IMR-90 (cell line): ENCODE results near the gene LIMCH1. TPM values are rescaled to one million over a fixed set of nuclear protein-coding genes. Genes with fewer than 3 reads are reported as not detected.

Experiments
- ATAC-seq: fragments of 200-7000 bp; cut with Tn5 transposase; 2 replicates; pipeline ENCODE4 v1.9.1; 2020; ENCODE audit warnings: low read depth, mild to moderate bottlenecking, moderate library complexity
- BruUV-seq: library from RNA; stranded (reverse); fragments of 400-500 nt; replicated peaks from 2 replicates; lab custom pipeline; 2021; lab: Mats Ljungman, UMichigan
- CTCF ChIA-PET: fragments of 300-600 bp; formaldehyde crosslinking; extraction: SDS; loops from one replicate; lab custom pipeline; 2021; ENCODE audit warnings: antibody characterized with exemption; lab: Yijun Ruan, JAX
- POLR2A ChIA-PET: fragments of 300-600 bp; sonication (Branson Sonifier 250); formaldehyde crosslinking; loops from one replicate; lab custom pipeline; 2022; ENCODE audit warnings: antibody characterized with exemption; ENCODE audit not compliant: unreplicated experiment; lab: Charles Lee
- DNase-seq: peaks from one replicate; pipeline ENCODE4 v3.0.0; 2013
- H2AFZ ChIP-seq: replicated peaks from 2 replicates; pipeline ENCODE3; 2013; ENCODE audit warnings: low read length, mild to moderate bottlenecking; ENCODE audit not compliant: poor library complexity
- H2AK5ac ChIP-seq: 2 replicates; pipeline ENCODE4 v1.6.1; 2013; ENCODE audit warnings: low read depth, low read length, inconsistent platforms
- H2AK9ac ChIP-seq: replicated peaks from 2 replicates; pipeline ENCODE3; 2013; ENCODE audit warnings: mild to moderate bottlenecking, low read depth, low read length, moderate library complexity; ENCODE audit not compliant: poor library complexity
- H2BK120ac ChIP-seq: 2 replicates; pipeline ENCODE4 v1.6.1; 2013; ENCODE audit warnings: low read depth, low read length, inconsistent platforms
- H2BK15ac ChIP-seq: 3 replicates; pipeline ENCODE4 v1.6.1; 2013; ENCODE audit warnings: low read depth, low read length, inconsistent platforms
- H2BK20ac ChIP-seq: 2 replicates; pipeline ENCODE4 v1.6.1; 2013; ENCODE audit warnings: low read depth, mild to moderate bottlenecking, inconsistent platforms, low read length, moderate library complexity
- H2BK5ac ChIP-seq: 2 replicates; pipeline ENCODE4 v1.6.1; 2013; ENCODE audit warnings: mild to moderate bottlenecking, low read depth, low read length, inconsistent platforms; ENCODE audit not compliant: poor library complexity, severe bottlenecking
- H3K14ac ChIP-seq: replicated peaks from 2 replicates; pipeline ENCODE4 v1.6.1; 2013; ENCODE audit warnings: low read depth, low read length, inconsistent platforms
- H3K18ac ChIP-seq: 2 replicates; pipeline ENCODE4 v1.6.1; 2013; ENCODE audit warnings: low read depth, low read length, control low read depth
- H3K23ac ChIP-seq: 2 replicates; pipeline ENCODE4 v1.6.1; 2013; ENCODE audit warnings: low read depth, low read length, inconsistent platforms
- H3K27ac ChIP-seq: 2 replicates; pipeline ENCODE4 v1.5.1; 2013; ENCODE audit warnings: mild to moderate bottlenecking, control low read depth, low read length; ENCODE audit not compliant: insufficient read depth
- H3K27me3 ChIP-seq: 2 replicates; pipeline ENCODE4 v1.6.1; 2013; ENCODE audit warnings: low read length; ENCODE audit not compliant: control insufficient read depth, insufficient read depth
- H3K36me3 ChIP-seq: 2 replicates; pipeline ENCODE4 v1.6.1; 2013; ENCODE audit warnings: low read length, mixed read lengths; ENCODE audit not compliant: control insufficient read depth, insufficient read depth
- H3K4ac ChIP-seq: 2 replicates; pipeline ENCODE4 v1.6.1; 2013; ENCODE audit warnings: low read depth, low read length, inconsistent platforms
- H3K4me1 ChIP-seq: 2 replicates; pipeline ENCODE4 v1.6.1; 2013; ENCODE audit warnings: low read length, mixed read lengths; ENCODE audit not compliant: control insufficient read depth, insufficient read depth
- H3K4me2 ChIP-seq: 2 replicates; pipeline ENCODE4 v1.6.1; 2013; ENCODE audit warnings: low read depth, mild to moderate bottlenecking, control low read depth, low read length, moderate library complexity
- H3K4me3 ChIP-seq: 2 replicates; pipeline ENCODE4 v1.5.1; 2013; ENCODE audit warnings: low read depth, mild to moderate bottlenecking, control low read depth, low read length, moderate library complexity; ENCODE audit not compliant: insufficient read depth
- H3K56ac ChIP-seq: 2 replicates; pipeline ENCODE4 v1.6.1; 2013; ENCODE audit warnings: low read length, inconsistent platforms; ENCODE audit not compliant: insufficient read depth; ENCODE audit errors: extremely low read depth
- H3K79me1 ChIP-seq, 2 experiments: 2 replicates each; pipeline ENCODE4 v1.6.1; 2013; ENCODE audit warnings: low read length in 2 of 2, inconsistent platforms in 1 of 2, low read depth in 1 of 2
- H3K9ac ChIP-seq: 2 replicates; pipeline ENCODE4 v1.6.1; 2013; ENCODE audit warnings: low read depth, low read length, control low read depth
- H3K9me1 ChIP-seq: 2 replicates; pipeline ENCODE4 v1.6.1; 2013; ENCODE audit warnings: low read length, inconsistent platforms; ENCODE audit not compliant: insufficient read depth
- H3K9me3 ChIP-seq: 2 replicates; pipeline ENCODE4 v1.6.1; 2013; ENCODE audit warnings: low read length; ENCODE audit not compliant: control insufficient read depth, insufficient read depth
- H4K20me1 ChIP-seq: 2 replicates; pipeline ENCODE4 v1.6.1; 2013; ENCODE audit warnings: low read length, inconsistent platforms; ENCODE audit not compliant: insufficient read depth
- H4K5ac ChIP-seq: 2 replicates; pipeline ENCODE4 v1.6.1; 2013; ENCODE audit warnings: mild to moderate bottlenecking, low read depth, low read length, control low read depth
- H4K8ac ChIP-seq, 2 experiments: 2 replicates each; pipeline ENCODE4 v1.6.1; 2013; ENCODE audit warnings: low read depth in 2 of 2, low read length in 2 of 2, control low read depth in 1 of 2, inconsistent platforms in 1 of 2
- H4K91ac ChIP-seq: 2 replicates; pipeline ENCODE4 v1.6.1; 2013; ENCODE audit warnings: low read depth, low read length, inconsistent platforms; ENCODE audit not compliant: insufficient read depth
- FOS ChIP-seq: fragments of 150-350 bp; IDR thresholded peaks from 2 replicates; pipeline ENCODE4 v1.6.1; 2016; ENCODE audit warnings: low read depth, low read length
- dilution Hi-C: fragments of 300-500 bp; cut with HindIII; formaldehyde crosslinking; loops from one replicate; pipeline ENCODE4 v1.14.3; 2018; ENCODE audit warnings: low sequenced_read_pairs; ENCODE audit not compliant: unreplicated experiment
- in situ Hi-C: fragments of 300-500 bp; cut with MboI; formaldehyde crosslinking; loops from 3 replicates; pipeline ENCODE4 v1.14.3; 2019; ENCODE audit warnings: low sequenced_read_pairs, inconsistent platforms, mixed read lengths
- intact Hi-C: fragments of 100-400 bp; cut with micrococcal nuclease; formaldehyde crosslinking; loops from 2 replicates; pipeline ENCODE4 v1.10.0; 2022
- polyA plus RNA-seq, 3 experiments: library from polyadenylated mRNA; depleted of rRNA; stranded (reverse); fragments of >200 nt; gene quantifications; 2 replicates each; pipeline ENCODE4 v1.2.3, GENCODE V29; 2012; ENCODE audit warnings: low replicate concordance in 1 of 3
- total RNA-seq: library from RNA; depleted of rRNA; stranded (reverse); fragments of >200 nt; gene quantifications from 2 replicates; pipeline ENCODE4 v1.2.3, GENCODE V29; 2012
- TF ChIP-seq, protein P1 (sequence below): conservative IDR thresholded peaks from 2 replicates; pipeline ENCODE4 v1.5.1; 2012; ENCODE audit warnings: mild to moderate bottlenecking, low read depth, low read length, improper control_type of control experiment

LIMCH1 gene
- total and polyA plus RNA-seq, 2 of the 4 experiments (the other 2 are of a cell fraction), result 0.89 to 2.9 TPM

DNA sequence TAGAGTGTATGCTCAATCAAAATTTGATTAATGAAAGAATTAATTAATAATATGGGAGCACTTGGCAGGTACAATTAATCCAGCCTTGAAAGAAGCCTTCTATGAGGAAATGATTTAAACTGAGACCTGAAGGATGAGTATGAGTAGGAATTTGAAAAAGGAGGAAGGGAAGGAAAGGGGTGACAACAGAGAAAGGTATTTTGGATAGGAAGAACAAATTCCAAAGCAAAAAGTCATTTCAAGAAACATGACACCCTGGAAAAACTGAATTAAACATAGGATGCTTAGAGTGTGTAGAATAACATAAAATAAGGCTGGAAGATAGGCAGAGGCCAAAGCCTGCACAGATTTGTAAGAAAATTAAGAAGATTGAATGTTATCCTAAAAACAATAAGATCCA, 180.9 kb downstream of the LIMCH1 start:
- 0 out of 2 replicates have a peak overlapping the region, but pooled peaks have one; percentile 4 for H3K56ac ChIP-seq
- H2AFZ ChIP-seq, result no peak overlapping the region
- peak overlapping the region; percentile 18; the same call in 1 of the 3 replicates for H2BK15ac ChIP-seq
- H4K20me1 ChIP-seq, result no peaks in the 10 kb centered on the region
- no peak overlapping the region for H3K14ac ChIP-seq
- H3K36me3 ChIP-seq, result no peaks in the 10 kb centered on the region
- BruUV-seq, result no TSS peak
- DNase-seq (peak; percentile 81), ATAC-seq (peak; percentile 79)
- H3K18ac ChIP-seq, result peak overlapping the region; percentile 45; the same call in 1 of the 2 replicates
- ChIA-PET POLR2A (no interaction called here), CTCF (interaction anchor here (0.5 kb wide), 1 partner anchor 490 kb away, joined by 3 read pairs; no protein-coding TSS in a partner anchor)
- no peaks in the 10 kb centered on the region for H3K9me3 ChIP-seq
- TF ChIP-seq, protein P1, sequence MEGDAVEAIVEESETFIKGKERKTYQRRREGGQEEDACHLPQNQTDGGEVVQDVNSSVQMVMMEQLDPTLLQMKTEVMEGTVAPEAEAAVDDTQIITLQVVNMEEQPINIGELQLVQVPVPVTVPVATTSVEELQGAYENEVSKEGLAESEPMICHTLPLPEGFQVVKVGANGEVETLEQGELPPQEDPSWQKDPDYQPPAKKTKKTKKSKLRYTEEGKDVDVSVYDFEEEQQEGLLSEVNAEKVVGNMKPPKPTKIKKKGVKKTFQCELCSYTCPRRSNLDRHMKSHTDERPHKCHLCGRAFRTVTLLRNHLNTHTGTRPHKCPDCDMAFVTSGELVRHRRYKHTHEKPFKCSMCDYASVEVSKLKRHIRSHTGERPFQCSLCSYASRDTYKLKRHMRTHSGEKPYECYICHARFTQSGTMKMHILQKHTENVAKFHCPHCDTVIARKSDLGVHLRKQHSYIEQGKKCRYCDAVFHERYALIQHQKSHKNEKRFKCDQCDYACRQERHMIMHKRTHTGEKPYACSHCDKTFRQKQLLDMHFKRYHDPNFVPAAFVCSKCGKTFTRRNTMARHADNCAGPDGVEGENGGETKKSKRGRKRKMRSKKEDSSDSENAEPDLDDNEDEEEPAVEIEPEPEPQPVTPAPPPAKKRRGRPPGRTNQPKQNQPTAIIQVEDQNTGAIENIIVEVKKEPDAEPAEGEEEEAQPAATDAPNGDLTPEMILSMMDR, result no peak
- 0 out of 2 replicates have a peak, but pooled peaks have one; percentile 14 for TF ChIP-seq FOS
- H3K4me2 ChIP-seq, result peak overlapping the region; percentile 74; the same call in 1 of the 2 replicates
- H3K79me1 ChIP-seq, result no peaks in the 10 kb centered on the region
- H2BK20ac ChIP-seq, result peak overlapping the region; percentile 96; the same call in 1 of the 2 replicates
- H3K4ac ChIP-seq, result peak overlapping the region; percentile 67; the same call in 1 of the 2 replicates
- H2AK9ac ChIP-seq, result no peak overlapping the region
- H4K8ac ChIP-seq, result peak overlapping the region in 1 of 2 experiments; percentile 56; a peak in 1 of 4 replicates
- H2BK120ac ChIP-seq, result peak overlapping the region; percentile 85
- in situ Hi-C loops (no loop called here), intact Hi-C loops (no loop called here), dilution Hi-C loops (no loop called here)
- H4K91ac ChIP-seq, result 0 out of 2 replicates have a peak overlapping the region, but pooled peaks have one; percentile 9
- peaks cover 3% of the 10 kb centered on the region for H3K4me1 ChIP-seq
- H4K5ac ChIP-seq, result no peak overlapping the region
- no peak overlapping the region for H2AK5ac ChIP-seq
- H3K23ac ChIP-seq, result peak overlapping the region; percentile 23; the same call in 1 of the 2 replicates
- H3K9me1 ChIP-seq, result peaks cover 3% of the 10 kb centered on the region; the same call in 1 of the 2 replicates
- peak overlapping the region; percentile 94 for H2BK5ac ChIP-seq
- no peaks in the 10 kb centered on the region for H3K27me3 ChIP-seq
- no peak overlapping the region for H3K4me3 ChIP-seq
- no peak overlapping the region for H3K9ac ChIP-seq
- H3K27ac ChIP-seq, result no peak overlapping the region
